AG04450 (cell line): ENCODE measurements around the gene CAVIN2. TPM values are rescaled to one million over a fixed set of nuclear protein-coding genes. Genes with fewer than 3 reads are reported as not detected.

Experiments used
- CTCF ChIA-PET: fragments of 300-600, 350-600 bp; formaldehyde crosslinking; extraction: SDS; loops from one replicate; lab custom pipeline; 2022; ENCODE audit warnings: antibody characterized with exemption, inconsistent platforms; lab: Charles Lee
- POLR2A ChIA-PET: fragments of 350-600 bp; formaldehyde crosslinking; extraction: SDS; loops from one replicate; lab custom pipeline; 2021; ENCODE audit warnings: antibody characterized with exemption, inconsistent platforms; lab: Yijun Ruan, JAX
- DNase-seq: peaks from one replicate; pipeline ENCODE4 v3.0.0-alpha.2; 2011; ENCODE audit warnings: low read depth, low spot score
- H3K27ac ChIP-seq: one replicate; pipeline ENCODE4 v1.5.1; 2012; ENCODE audit warnings: low read depth, low read length, control low read depth
- H3K27me3 ChIP-seq: one replicate; pipeline ENCODE4 v1.6.0; 2012; ENCODE audit warnings: low read length; ENCODE audit not compliant: control insufficient read depth, insufficient read depth
- H3K4me3 ChIP-seq: 2 replicates; pipeline ENCODE4 v1.5.1; 2011; ENCODE audit warnings: mild to moderate bottlenecking, low read depth, low read length, control low read depth
- H3K9me3 ChIP-seq: 2 replicates; pipeline ENCODE4 v1.5.1; 2012; ENCODE audit warnings: low read length; ENCODE audit not compliant: control insufficient read depth, insufficient read depth
- CTCF ChIP-seq: IDR thresholded peaks from 2 replicates; pipeline ENCODE4 v1.5.1; 2011; ENCODE audit warnings: low read depth, low read length, control low read depth, inconsistent platforms
- polyA plus RNA-seq: library from polyadenylated mRNA; depleted of rRNA; stranded (reverse); fragments of >200 nt; gene quantifications from 2 replicates; pipeline ENCODE4 v1.2.3, GENCODE V29; 2011

Gene CAVIN2
- polyA plus RNA-seq, 1 experiment = 26.1 TPM

GRCh38 chr2:191857259-191857805 is 10.4 kb upstream of the CAVIN2 start:
- Histone ChIP-seq H3K9me3 (no peaks in the 10 kb centered on the region), H3K4me3 (no peak overlapping the region), H3K27ac (no peak overlapping the region), H3K27me3 (no peaks in the 10 kb centered on the region)
- peak; percentile 59 for DNase-seq
- ChIA-PET CTCF (interaction anchor here (0.5 to 2.9 kb wide), 2 partner anchors 44 to 305 kb away, joined by 3 to 8 read pairs; no protein-coding TSS in a partner anchor), POLR2A (interaction anchor here (0.8 kb wide), 1 partner anchor 10 kb away, joined by 3 read pairs; the partner anchor contains the start of gene CAVIN2)
- TF ChIP-seq CTCF = no peak

GRCh38 chr2:191856111-191856876 is 9.4 kb upstream of the CAVIN2 start:
- CTCF ChIA-PET = interaction anchor here (0.5 to 2.9 kb wide), 3 partner anchors 43 to 306 kb away, joined by 3 to 8 read pairs (median 4); no protein-coding TSS in a partner anchor
- Histone ChIP-seq H3K27ac (no peak overlapping the region), H3K27me3 (no peaks in the 10 kb centered on the region), H3K4me3 (no peak overlapping the region), H3K9me3 (no peaks in the 10 kb centered on the region)
- TF ChIP-seq CTCF = no peak
- POLR2A ChIA-PET = interaction anchor here (1.1 kb wide), 1 partner anchor 9 kb away, joined by 4 read pairs; the partner anchor contains the start of gene CAVIN2
- no peak for DNase-seq

- H3K27me3 ChIP-seq = no peaks in the 10 kb centered on the region
- POLR2A ChIA-PET = no interaction called here
- TF ChIP-seq CTCF = no peak
- no peaks in the 10 kb centered on the region for H3K9me3 ChIP-seq
- no peak for DNase-seq
- CTCF ChIA-PET = interaction anchor here (1.3 to 2.9 kb wide), 2 partner anchors 43 to 307 kb away, joined by 4 to 8 read pairs; no protein-coding TSS in a partner anchor
- no peak overlapping the region for H3K27ac ChIP-seq
- no peak overlapping the region for H3K4me3 ChIP-seq
These were observed 8.5 kb upstream of the CAVIN2 start for GRCh38 chr2:191855382-191855781.

GRCh38 chr2:191854382-191855372 is 7.8 kb upstream of the CAVIN2 start:
- no peak for TF ChIP-seq CTCF
- H3K4me3 ChIP-seq = no peak overlapping the region
- no peak for DNase-seq
- H3K27ac ChIP-seq = no peak overlapping the region
- ChIA-PET CTCF (interaction anchor here (2.9 kb wide), 1 partner anchor 308 kb away, joined by 8 read pairs; no protein-coding TSS in a partner anchor), POLR2A (no interaction called here)
- H3K27me3 ChIP-seq = no peaks in the 10 kb centered on the region
- no peaks in the 10 kb centered on the region for H3K9me3 ChIP-seq
